GM18873 (cell line): ENCODE data around the gene LEPR.
A peak's percentile ranks its signal among the peaks of the same experiment; 100 is the strongest.

Source experiments
- ATAC-seq: cut with Tn5 transposase; IDR thresholded peaks from one replicate; pipeline ENCODE4 v1.9.1; 2021; ENCODE audit warnings: mild to moderate bottlenecking, moderate library complexity, moderate number of reproducible peaks; ENCODE audit not compliant: unreplicated experiment, low FRiP score

LEPR gene

DNA sequence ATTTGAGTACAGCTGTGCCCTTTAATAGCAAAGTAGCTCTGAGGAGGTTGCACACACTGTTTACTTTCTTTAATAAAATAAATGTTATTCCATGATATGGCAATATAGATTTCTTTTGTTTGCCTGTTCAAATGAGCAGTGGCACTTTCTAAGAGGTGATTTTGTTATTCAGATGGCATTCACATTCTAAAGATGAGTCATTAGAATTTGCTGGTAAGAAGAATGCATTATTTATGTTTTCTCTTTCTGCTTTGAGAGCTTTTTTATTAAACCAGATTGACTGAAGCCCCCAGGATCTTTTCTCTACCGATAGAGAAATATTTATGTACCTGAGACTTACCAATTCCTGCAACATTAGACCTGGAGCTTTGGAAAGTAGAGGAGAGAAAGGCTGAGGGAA is 11.2 kb upstream of the LEPR start:
- no peak for ATAC-seq

DNA sequence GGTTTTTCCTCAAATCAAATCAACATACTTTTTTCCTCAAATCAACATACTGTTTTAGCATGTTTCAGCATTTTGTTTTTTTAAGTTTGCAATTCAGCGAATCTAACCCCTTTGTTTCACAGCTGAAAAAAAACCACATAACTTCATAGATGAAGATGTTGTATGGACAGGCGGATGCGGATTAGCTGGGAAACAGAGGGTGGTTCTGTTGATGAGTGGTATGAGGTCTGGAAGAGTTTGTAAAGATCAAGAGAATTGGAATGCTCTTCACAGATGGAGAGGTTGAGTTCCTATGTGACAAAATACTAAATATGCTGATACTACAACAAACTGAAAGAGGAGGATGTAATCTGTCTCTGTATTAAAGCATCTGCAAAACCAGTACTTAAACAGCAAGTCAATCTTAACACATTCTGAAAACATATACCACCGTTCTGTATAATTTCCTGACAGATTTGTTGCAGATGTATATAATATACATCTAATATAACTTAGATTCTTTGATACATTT is 10.6 kb upstream of the LEPR start:
- ATAC-seq: no peak

DNA sequence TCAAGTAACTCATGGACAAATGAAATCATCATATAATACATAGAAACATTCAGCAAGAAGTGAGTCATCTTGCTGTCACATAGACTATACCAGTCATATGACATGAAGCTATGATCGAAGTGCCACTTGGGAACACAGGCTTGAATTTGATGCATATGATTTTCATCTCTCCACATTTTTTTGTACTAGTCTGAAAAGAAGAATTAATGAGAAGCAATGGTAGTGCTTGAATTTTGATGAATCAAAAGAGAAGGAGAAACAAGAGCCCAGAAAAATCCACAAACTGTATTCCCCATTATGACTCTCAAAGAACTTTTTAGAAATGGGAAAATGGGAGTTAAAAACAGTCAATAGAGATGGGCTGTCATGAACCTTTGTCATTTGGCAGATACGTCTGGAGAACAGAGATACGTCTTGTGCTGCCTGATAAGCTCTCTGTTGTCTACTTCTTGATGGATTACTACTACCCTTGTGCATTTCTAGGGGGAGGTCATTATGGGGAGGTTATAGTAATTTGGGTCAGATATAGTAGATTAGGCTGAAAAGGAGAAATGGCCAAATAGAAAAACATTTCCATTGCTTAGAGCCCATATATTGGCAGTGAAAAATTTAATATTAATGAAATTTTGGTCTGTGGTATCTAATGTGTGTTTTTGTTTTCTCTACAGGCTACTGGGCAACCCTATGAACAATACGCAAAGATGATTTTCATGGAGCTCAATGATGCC is 8.0 kb upstream of the LEPR start:
- no peak for ATAC-seq

DNA sequence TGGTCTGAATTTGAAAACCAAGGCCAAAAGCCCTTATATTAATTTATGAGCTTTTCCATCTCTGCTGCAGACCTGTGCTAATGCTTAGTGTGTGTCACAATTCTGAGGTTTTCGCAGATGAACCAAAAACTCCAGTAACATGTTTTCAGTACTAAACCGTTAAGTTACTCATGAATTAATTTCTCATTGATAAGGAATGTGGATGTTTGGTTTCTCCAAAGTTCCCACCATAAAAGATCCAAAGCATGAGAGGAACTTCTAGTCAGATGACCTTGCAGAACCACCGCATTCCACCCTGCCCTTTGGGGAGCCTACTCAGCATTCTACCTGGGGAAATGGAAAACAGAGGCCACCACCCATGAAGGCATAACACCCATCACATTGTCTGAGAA is 7.5 kb upstream of the LEPR start:
- no peak for ATAC-seq

DNA sequence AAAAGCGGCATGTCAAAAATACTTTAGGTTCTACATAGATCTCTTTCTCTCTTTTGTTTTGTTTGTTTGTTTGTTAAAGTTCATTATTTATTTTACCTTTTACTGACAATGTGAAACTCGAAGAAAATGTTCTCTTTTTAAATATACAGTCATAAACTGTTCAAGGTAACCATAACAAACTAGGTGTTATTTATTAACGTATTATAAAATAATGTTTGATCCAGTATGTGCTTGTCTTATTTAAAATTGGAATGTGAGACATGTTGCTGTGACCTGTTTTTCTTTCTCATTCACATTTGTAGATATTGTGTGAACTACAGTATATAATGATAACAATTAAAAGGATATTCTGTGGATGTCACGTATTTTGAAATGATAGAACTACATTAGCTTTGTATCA is 5.9 kb upstream of the LEPR start:
- ATAC-seq: no peak

- no peak for ATAC-seq
These were observed 3.7 kb upstream of the LEPR start for GRCh38 chr1:65416767-65417166.

DNA sequence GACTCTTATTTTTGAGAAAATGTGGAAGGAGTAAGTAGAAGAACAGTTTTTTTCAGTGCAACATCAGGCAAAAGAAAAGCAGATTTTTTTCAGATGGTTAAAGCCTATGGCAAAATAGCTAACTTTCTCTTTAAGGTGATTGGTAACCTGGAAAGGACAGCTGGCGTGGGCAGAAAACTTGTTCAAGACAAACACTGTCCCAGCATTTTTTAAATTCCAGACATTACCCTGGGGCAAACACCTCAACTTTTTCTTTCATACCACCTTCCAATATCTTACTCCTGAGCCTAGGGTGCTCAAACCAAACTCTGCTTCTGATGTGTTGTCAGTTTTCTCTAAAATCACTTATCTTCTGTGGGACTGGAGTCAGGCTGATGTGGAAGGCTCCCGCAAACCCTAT is 2.7 kb upstream of the LEPR start:
- no peak for ATAC-seq

DNA sequence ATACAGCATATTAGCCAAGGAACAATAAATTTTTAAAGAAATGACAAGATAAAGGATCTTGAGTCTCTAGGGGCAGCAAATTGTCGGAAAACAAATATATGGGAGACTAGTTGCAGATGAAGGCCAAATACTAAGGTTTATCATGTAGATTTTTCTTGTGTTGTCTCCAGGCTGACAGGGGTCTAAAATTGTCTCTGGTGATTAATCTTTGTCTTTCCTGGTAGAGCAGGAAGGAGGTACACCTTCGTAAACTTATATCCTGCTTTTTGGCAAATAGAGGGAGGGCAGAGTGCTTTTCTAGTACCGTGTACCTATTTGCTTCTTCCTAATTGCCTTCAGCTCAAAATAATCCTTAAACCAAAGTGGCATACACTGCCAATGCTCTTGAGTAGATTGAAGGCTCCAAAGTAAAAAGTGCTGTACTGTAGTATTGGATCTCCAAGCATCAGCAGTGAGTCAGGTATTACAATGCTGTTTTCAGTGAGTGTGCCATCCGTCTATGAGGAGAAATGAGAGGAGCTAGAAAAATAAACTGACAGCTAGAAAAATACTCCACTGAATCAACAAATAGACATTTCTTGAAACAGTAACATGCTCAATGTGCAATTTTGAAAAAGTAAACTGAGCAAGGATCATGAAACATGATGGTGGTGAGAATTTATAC is 1.8 kb upstream of the LEPR start:
- ATAC-seq: no peak

- ATAC-seq: peak; percentile 88
These were observed 533 bp upstream of the LEPR start for GRCh38 chr1:65419681-65420589.

- ATAC-seq: no peak
These were observed 1.0 kb downstream of the LEPR start for GRCh38 chr1:65421351-65422025.

- no peak for ATAC-seq
These were observed 2.1 kb downstream of the LEPR start for GRCh38 chr1:65422241-65423203.

DNA sequence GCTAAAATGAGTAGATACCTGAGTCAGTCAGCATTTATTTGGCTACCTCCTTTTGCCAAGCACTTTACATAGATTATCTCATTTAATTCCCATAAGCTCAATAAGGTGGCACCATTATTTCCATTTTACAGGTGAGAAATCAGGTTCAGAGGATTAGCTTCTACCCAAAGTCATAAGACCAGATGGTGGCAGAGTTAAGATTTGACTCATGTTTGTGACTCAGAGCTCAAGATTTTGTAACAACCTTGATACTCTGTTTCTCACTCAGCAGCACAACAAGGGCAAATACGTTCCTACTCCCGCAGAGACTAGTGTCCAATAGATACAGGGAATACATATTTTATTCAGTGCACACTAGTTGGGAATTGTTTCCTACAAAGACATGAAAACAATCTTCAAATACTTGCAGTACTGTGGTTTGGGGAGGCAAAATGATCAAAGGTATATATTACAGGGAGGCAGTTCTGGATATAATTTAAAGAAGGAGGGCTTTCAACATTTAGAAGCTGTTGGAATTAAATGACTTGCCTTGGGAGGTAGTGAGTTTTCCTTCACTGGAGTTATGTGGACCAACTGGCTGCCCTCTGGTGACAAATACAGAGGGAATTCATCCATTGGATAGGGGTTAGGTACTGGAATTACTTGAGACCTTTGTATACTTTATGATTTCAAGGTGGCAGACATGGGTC is 3.6 kb downstream of the LEPR start:
- no peak for ATAC-seq

GRCh38 chr1:65424573-65424889 is 4.1 kb downstream of the LEPR start:
- no peak for ATAC-seq

GRCh38 chr1:65425006-65425405 is 4.5 kb downstream of the LEPR start:
- no peak for ATAC-seq

DNA sequence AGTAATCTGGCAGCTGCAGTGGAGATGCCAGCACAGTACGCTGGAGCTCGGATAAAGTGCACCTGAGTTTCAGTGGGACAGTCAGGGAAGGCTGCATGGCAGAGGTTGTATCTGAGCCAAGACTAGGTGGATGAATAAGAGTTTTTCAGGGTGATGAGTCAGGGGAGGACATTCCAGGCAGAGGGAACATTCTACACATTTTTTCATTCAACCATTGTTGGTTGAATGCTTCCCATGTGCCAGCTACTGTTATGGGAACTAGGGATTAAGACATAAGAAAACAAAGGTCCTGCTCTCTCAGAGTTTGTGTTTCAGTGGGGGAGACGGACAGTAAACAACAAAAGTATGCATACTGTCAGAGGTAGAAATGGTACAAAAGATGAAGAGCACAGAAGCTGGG is 5.2 kb downstream of the LEPR start:
- no peak for ATAC-seq

DNA sequence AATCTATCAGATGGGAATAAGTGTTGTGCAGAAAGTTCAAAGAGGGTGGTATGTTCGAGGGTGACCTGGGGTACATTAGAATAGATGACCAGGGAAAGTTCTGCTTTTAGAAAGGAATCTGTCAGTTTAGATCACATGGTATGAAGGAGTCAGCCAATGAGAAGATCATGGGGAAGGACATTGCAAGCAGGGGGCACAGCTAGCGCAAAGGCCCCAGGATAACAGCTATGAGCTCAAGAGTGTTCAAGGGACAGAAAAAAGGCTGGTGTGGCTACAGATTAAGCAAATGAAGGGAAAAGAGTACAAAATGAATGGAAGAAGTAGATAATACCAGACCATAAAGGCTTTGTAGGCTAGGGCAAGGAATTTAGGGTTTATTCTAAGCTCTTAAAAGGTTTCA is 8.6 kb downstream of the LEPR start:
- ATAC-seq: no peak

- ATAC-seq: no peak
These were observed 9.3 kb downstream of the LEPR start for GRCh38 chr1:65429806-65430205.

GRCh38 chr1:65431111-65431705 is 10.7 kb downstream of the LEPR start:
- ATAC-seq: no peak

DNA sequence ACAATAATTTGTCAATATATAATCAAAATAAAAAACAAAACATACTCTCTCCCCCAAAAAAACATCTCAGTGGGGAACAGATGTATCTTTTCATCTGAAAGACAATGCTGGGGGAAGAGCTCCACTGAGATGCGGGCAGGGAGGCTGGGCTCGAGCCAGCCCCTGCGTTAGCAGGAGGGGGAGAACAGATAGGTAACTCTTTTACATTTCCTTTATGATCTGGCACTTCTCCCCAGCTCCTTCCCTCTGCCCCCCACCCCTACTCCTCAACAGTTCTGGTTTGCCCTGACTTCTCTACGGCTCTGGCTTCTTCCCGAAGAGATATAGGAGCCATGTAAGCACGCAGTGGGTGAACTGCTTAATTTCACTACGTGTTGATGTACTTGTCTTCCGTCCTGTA is 12.4 kb downstream of the LEPR start:
- ATAC-seq: no peak
